Duodenal mucosa (tissue), 2 donors: Measurements from ENCODE around the gene HNRNPLL.

ENCODE experiments used
- H3K27ac ChIP-seq: one replicate; pipeline ENCODE4 v1.7.0; 2013; ENCODE audit warnings: low read depth, low read length
- H3K27me3 ChIP-seq, 2 donors: one replicate each; pipeline ENCODE4 v1.7.0; 2013; ENCODE audit warnings: low read length in 2 of 2, control low read depth in 1 of 2; ENCODE audit not compliant: insufficient read depth in 2 of 2, control insufficient read depth in 1 of 2
- H3K36me3 ChIP-seq, 2 donors: one replicate each; pipeline ENCODE4 v1.7.0; 2013; ENCODE audit warnings: low read length in 2 of 2, control low read depth in 1 of 2; ENCODE audit not compliant: insufficient read depth in 2 of 2, control insufficient read depth in 1 of 2
- H3K4me1 ChIP-seq, 2 donors: one replicate each; pipeline ENCODE4 v1.7.0; 2013; ENCODE audit warnings: low read length in 2 of 2, control low read depth in 1 of 2; ENCODE audit not compliant: insufficient read depth in 2 of 2, control insufficient read depth in 1 of 2
- H3K4me3 ChIP-seq, 2 donors: one replicate each; pipeline ENCODE4 v1.7.0; 2013; ENCODE audit warnings: low read length in 2 of 2, low read depth in 1 of 2
- H3K9ac ChIP-seq, 2 donors: one replicate each; pipeline ENCODE4 v1.7.0; 2013; ENCODE audit warnings: low read length in 2 of 2, low read depth in 1 of 2
- H3K9me3 ChIP-seq, 2 donors: one replicate each; pipeline ENCODE4 v1.7.0; 2013; ENCODE audit warnings: low read length in 2 of 2, control low read depth in 1 of 2; ENCODE audit not compliant: control insufficient read depth in 1 of 2

Gene HNRNPLL

DNA sequence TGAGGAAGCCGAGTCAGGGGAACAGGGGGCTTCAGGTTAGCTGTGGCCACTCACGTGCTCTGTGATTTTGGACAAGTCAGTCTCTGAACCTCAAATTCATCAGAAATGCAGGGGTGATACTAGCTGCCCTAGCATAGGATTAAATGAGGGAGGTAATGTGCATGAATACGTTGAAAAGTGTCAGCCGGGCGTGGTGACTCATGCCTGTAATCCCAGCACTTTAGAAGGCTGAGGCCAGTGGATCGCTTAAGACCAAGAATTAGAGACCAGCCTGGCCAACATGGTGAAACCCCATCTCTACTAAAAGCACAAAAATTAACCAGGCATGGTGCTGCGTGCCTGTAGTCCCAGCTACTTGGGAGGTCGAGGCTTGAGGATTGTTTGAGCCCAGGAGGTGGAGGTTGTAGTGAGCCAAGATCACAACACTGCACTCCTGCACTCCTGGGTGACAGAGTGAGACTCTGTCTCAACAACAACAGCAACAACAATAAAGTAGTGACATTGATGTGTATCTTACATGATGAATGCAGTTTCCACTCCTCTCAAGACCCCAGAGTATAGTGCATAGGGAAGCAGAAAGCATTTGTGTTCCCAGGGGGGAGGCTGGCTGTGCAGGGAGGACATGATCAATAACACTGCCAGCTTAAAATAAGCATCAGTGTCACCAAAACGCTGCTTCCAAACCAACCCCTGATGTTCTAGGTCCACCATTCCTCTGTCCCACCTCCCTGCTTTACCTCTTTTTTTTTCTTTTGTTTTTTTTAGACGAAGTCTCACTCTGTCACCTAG lies 68.8 kb downstream of the HNRNPLL start:
- Histone ChIP-seq H3K36me3 (no peaks in the 10 kb centered on the region), H3K9ac (no peak overlapping the region), H3K4me3 (no peak overlapping the region), H3K4me1 (no peaks in the 10 kb centered on the region), H3K27ac (no peak overlapping the region), H3K9me3 (no peaks in the 10 kb centered on the region), H3K27me3 (peaks cover 0 to 5% of the 10 kb centered on the region in 2 donors)

DNA sequence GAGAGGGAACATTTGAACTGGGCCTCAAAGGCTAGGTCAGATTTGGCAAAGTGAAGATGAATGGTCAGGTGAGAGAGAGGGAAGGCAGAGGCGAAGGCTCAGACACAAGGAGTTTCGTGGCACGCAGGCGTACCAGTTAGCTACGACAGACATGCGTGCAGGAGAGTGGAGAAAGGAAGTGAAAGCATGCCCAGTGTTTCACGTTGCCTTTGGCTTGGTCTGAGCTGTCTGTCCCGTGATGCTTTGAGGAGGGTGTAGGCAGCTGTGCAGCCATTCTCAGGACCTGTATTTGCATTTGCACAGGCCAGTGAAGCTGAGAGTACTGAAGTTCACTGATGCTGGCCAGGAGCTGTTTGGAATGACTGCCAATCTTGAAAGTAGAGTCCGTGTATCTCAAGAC lies 69.5 kb downstream of the HNRNPLL start:
- Histone ChIP-seq H3K36me3 (no peaks in the 10 kb centered on the region), H3K9me3 (no peaks in the 10 kb centered on the region), H3K27ac (no peak overlapping the region), H3K27me3 (peaks cover 5% of the 10 kb centered on the region in 2 donors), H3K4me1 (no peaks in the 10 kb centered on the region), H3K4me3 (no peak overlapping the region), H3K9ac (no peak overlapping the region)

DNA sequence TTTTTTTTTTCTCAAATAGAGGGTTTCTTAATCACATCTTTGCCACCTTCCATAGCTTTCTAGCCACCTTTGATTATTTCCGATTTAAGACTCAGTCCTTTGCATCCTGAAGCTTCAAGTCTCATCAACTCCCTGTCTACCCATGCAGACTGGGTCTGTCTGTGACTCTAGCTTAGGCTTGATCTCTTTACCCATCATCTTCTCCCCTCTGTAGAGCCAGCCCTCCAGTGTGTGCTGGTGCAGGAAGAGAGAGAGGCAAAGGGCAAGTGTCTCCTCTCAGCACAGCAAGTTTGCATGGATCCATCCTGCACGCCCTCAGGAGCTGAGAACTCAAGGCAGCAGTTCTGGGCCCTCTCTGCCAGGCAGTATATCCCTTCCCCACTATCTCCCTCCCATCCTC lies 70.4 kb downstream of the HNRNPLL start:
- Histone ChIP-seq H3K27ac (no peak overlapping the region), H3K9me3 (no peaks in the 10 kb centered on the region), H3K4me3 (no peak overlapping the region), H3K27me3 (peaks cover 5 to 8% of the 10 kb centered on the region in 2 donors), H3K4me1 (no peaks in the 10 kb centered on the region), H3K9ac (no peak overlapping the region), H3K36me3 (no peaks in the 10 kb centered on the region)

DNA sequence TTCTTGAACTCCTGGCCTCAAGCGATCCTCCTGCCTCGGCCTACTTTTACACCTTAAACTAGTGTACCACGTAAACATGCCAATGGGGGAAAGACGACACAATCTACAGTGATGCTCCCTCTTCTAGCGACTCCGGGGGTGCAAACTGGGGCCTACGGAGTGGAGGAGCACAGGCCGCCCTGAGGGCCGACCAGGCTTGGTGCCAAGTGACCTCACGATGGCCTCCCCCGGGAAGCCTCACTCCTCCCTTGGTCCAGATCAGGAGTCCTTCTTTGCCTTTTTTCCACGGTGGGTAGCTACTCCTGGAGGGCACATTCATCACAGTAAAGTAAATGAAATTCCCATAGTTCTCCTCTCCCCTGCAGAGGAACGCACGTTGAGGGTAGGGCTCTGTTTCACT lies 73.5 kb downstream of the HNRNPLL start:
- H3K4me3 ChIP-seq: no peak overlapping the region
- no peak overlapping the region for H3K9ac ChIP-seq
- no peaks in the 10 kb centered on the region for H3K36me3 ChIP-seq
- no peaks in the 10 kb centered on the region for H3K4me1 ChIP-seq
- H3K27me3 ChIP-seq: peaks cover 5 to 8% of the 10 kb centered on the region in 2 donors
- H3K27ac ChIP-seq: no peak overlapping the region
- H3K9me3 ChIP-seq: no peaks in the 10 kb centered on the region

DNA sequence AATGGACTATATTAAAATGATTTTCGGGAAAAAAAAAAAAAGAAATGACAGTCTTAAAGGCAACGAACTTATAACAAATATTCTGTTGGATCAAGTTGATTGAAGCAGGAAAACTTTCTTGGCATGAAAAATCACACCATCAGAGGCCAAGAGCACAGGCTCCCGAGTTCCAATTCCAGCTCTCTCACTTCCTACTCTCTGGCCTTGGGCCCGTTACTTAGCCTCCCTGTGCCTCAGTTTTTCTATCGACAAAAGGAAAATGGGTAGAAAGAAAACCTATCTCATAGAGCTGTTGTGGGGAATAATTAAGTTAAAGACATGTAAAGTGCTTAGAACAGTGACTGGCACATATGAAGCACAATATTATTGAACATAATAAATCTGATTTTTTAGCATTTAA lies 74.2 kb downstream of the HNRNPLL start:
- no peaks in the 10 kb centered on the region for H3K36me3 ChIP-seq
- H3K9ac ChIP-seq: no peak overlapping the region
- no peaks in the 10 kb centered on the region for H3K4me1 ChIP-seq
- no peak overlapping the region for H3K27ac ChIP-seq
- H3K9me3 ChIP-seq: no peaks in the 10 kb centered on the region
- H3K4me3 ChIP-seq: no peak overlapping the region
- H3K27me3 ChIP-seq: peaks cover 5 to 8% of the 10 kb centered on the region in 2 donors

DNA sequence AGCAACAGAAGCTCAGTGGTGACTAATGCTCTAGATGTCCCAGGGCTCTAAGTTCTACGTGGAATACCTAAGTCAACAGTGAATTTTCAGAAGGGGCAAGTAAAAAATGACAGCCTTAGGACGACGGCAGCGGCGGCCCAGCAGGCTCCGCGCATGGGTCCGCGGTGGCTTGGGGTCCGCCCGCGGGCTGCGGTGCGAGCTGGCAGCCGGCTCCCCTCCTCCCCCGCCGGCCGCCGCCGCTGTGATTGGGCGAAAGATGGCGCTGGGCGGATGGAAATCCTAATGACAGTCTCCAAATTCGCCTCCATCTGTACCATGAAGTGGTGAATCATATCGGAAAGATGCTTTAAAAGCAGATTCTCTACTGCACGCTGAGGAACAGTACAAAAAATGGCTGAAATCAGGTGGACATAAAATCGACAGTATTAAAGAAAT lies 74.7 kb downstream of the HNRNPLL start:
- Histone ChIP-seq H3K36me3 (no peaks in the 10 kb centered on the region), H3K27me3 (peaks cover 5 to 8% of the 10 kb centered on the region in 2 donors), H3K9me3 (no peaks in the 10 kb centered on the region), H3K4me3 (peak overlapping the region; percentile 24 to 55), H3K9ac (no peak overlapping the region), H3K4me1 (no peaks in the 10 kb centered on the region), H3K27ac (no peak overlapping the region)

DNA sequence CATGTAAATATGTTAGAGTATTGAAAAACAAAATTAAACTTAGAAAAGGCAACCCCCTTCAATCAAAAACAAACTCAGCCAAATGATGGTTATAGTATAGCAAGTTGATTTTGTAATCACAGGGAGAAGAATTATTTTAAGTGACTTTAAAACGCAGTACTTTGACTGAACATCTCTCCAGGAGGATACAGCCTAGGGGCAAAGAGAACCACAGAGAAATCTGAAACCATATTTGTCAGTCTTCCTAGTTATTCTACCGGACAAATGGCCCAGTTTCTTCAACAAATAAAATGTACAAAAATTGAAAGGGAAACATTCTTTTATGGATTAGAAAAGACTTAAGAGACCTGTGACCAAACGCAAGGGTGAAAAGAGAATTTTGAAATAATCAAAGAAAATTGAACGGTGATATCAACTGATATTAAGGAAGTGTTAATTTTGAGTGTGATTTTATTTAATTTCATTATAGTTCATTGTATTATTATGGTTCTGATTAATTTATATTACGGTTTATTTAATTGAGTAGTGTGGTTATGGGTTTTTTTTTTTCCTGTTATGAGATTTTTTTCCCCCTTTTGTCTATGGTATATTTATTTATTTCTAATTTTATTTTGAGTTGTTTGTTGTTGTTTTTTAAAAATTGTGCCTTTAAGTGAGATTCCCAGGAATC lies 75.3 kb downstream of the HNRNPLL start:
- Histone ChIP-seq H3K27me3 (peaks cover 5 to 8% of the 10 kb centered on the region in 2 donors), H3K4me3 (peak overlapping the region in 1 of 2 donors; percentile 55), H3K27ac (no peak overlapping the region), H3K36me3 (no peaks in the 10 kb centered on the region), H3K4me1 (no peaks in the 10 kb centered on the region), H3K9me3 (no peaks in the 10 kb centered on the region), H3K9ac (no peak overlapping the region)

DNA sequence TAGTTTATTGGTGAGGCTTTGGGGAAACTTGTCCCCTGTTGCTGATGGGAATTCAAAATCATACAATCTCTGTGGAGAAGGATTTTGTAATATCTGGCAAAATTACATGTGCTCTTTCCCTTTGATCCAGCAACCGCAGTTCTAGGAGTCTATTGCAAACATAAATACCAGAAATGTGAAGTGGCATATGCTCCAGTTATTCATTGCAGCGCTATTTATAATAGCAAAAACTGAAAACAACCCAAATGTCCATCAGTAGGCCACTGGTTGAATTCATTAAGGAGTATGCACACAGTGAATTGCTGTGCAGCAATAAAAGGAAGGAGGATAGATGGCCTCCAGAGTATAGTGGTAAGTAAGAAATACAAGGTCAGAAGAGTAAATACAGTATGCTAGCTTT lies 76.5 kb downstream of the HNRNPLL start:
- Histone ChIP-seq H3K4me1 (no peaks in the 10 kb centered on the region), H3K9me3 (no peaks in the 10 kb centered on the region), H3K4me3 (no peak overlapping the region), H3K36me3 (no peaks in the 10 kb centered on the region), H3K9ac (no peak overlapping the region), H3K27ac (no peak overlapping the region), H3K27me3 (peaks cover 5 to 8% of the 10 kb centered on the region in 2 donors)

DNA sequence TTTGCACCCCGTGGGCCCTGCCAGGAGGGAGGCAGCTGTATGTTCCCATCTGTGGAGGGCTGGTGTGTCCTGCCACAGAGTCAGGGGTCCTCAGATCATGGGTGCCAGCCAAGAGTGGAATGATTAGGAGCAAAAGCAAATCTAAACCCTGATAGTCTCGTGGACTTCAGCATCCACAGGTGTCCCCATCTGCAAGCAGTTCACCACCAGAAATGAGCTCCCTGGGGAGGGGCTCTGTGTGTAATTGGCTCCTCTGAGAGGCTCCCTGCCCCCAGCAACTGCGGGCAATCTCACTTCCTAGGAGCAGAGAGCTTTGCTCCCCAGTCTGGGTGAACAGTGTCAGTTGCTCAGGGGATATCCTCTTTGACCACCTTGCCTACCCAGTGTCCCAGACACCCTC lies 78.1 kb downstream of the HNRNPLL start:
- Histone ChIP-seq H3K36me3 (no peaks in the 10 kb centered on the region), H3K4me3 (no peak overlapping the region), H3K9ac (no peak overlapping the region), H3K9me3 (no peaks in the 10 kb centered on the region), H3K27ac (no peak overlapping the region), H3K27me3 (peaks cover 5 to 8% of the 10 kb centered on the region in 2 donors), H3K4me1 (no peaks in the 10 kb centered on the region)

DNA sequence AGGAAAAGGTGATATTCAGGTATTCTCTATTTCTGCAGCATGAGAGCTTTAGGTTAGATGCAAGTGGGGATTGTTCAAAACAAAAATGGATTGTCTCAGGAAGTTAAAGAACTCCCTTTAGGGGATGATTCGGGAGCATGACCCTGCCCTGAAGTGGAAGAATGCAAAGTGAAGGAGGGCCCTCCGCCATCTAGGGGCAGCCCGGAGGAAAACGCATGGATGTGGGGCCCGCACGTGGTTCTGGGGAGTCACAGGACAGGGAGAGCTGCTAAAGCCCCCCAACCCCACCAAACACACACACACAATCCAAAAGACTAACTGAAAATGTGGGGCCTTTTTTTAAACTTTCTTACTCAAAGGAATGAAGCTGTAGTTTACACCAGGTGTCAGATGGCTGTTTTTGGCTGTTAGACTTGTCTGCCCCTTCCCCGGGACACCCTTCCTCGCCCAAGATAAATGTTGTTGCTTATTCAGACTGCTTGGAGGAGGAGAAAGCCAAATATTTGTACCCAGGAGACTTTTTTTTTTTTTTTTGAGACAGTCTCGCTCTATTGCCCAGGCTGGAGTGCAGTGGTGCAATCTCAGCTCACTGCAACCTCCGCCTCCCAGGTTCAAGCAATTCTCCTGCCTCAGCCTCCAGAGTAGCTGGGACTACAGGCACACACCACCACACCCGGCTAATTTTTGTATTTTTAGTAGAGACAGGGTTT lies 78.8 kb downstream of the HNRNPLL start:
- no peaks in the 10 kb centered on the region for H3K9me3 ChIP-seq
- no peak overlapping the region for H3K27ac ChIP-seq
- H3K27me3 ChIP-seq: peaks cover 5 to 8% of the 10 kb centered on the region in 2 donors
- H3K36me3 ChIP-seq: no peaks in the 10 kb centered on the region
- no peak overlapping the region for H3K4me3 ChIP-seq
- no peaks in the 10 kb centered on the region for H3K4me1 ChIP-seq
- no peak overlapping the region for H3K9ac ChIP-seq
